GM23338 (cell line): ENCODE data around the gene SLC35F1. TPM values are rescaled to one million over a fixed set of nuclear protein-coding genes. Genes with fewer than 3 reads are reported as not detected.

Experiments
- ATAC-seq: fragments of 200-7000 bp; cut with Tn5 transposase; 3 replicates; pipeline ENCODE4 v1.9.1; 2020
- DNase-seq: peaks from one replicate; pipeline ENCODE4 v3.0.0-alpha.2; 2015; ENCODE audit warnings: low spot score
- H2AFZ ChIP-seq: fragments of 200-600 bp; sonication (generic); 2 replicates; pipeline ENCODE4 v1.8.0; 2016; ENCODE audit warnings: antibody characterized with exemption, mild to moderate bottlenecking, moderate library complexity
- H3F3A ChIP-seq: fragments of 200-600 bp; sonication (generic); replicated peaks from 2 replicates; pipeline ENCODE4 v1.8.0; 2017; ENCODE audit warnings: antibody characterized with exemption, mixed run types, low read depth
- H3K27ac ChIP-seq: fragments of 200-600 bp; sonication (generic); 2 replicates; pipeline ENCODE4 v1.6.1; 2016; ENCODE audit warnings: low read depth
- H3K27me3 ChIP-seq: fragments of 200-600 bp; sonication (generic); 2 replicates; pipeline ENCODE4 v1.8.0; 2016; ENCODE audit warnings: mild to moderate bottlenecking, mixed run types, moderate library complexity; ENCODE audit not compliant: insufficient read depth
- H3K36me3 ChIP-seq: fragments of 200-600 bp; sonication (generic); 2 replicates; pipeline ENCODE4 v1.8.0; 2016; ENCODE audit warnings: mild to moderate bottlenecking; ENCODE audit not compliant: insufficient read depth
- H3K4me1 ChIP-seq: fragments of 200-600 bp; sonication (generic); 2 replicates; pipeline ENCODE4 v1.8.0; 2016; ENCODE audit warnings: mild to moderate bottlenecking, moderate library complexity; ENCODE audit not compliant: insufficient read depth
- H3K4me2 ChIP-seq: fragments of 200-600 bp; sonication (generic); 2 replicates; pipeline ENCODE4 v1.7.1; 2017; ENCODE audit warnings: mixed run types
- H3K4me3 ChIP-seq: fragments of 200-600 bp; sonication (generic); 2 replicates; pipeline ENCODE4 v1.6.1; 2016; ENCODE audit warnings: mixed run types
- H3K79me2 ChIP-seq: fragments of 200-600 bp; sonication (generic); replicated peaks from 2 replicates; pipeline ENCODE4 v1.8.0; 2017; ENCODE audit warnings: mild to moderate bottlenecking; ENCODE audit not compliant: insufficient read depth
- H3K9me2 ChIP-seq: fragments of 200-600 bp; sonication (generic); 2 replicates; pipeline ENCODE4 v1.8.0; 2017; ENCODE audit not compliant: insufficient read depth
- H4K20me1 ChIP-seq: fragments of 200-600 bp; sonication (generic); replicated peaks from 2 replicates; pipeline ENCODE4 v1.8.0; 2017; ENCODE audit warnings: mild to moderate bottlenecking; ENCODE audit not compliant: insufficient read depth
- H3K27ac Mint-ChIP-seq: 2 replicates; pipeline ENCODE4 v1.8.0; 2020; ENCODE audit warnings: inconsistent platforms, mild to moderate bottlenecking, moderate library complexity, mixed read lengths
- H3K27me3 Mint-ChIP-seq: 3 replicates; pipeline ENCODE4 v1.8.0; 2022; ENCODE audit warnings: low read depth, mild to moderate bottlenecking, moderate library complexity, mixed read lengths, inconsistent platforms; ENCODE audit not compliant: insufficient read depth, poor library complexity
- H3K36me3 Mint-ChIP-seq: 3 replicates; pipeline ENCODE4 v1.8.0; 2021; ENCODE audit warnings: low read depth, mild to moderate bottlenecking, inconsistent platforms, moderate library complexity, mixed read lengths
- H3K4me1 Mint-ChIP-seq: 3 replicates; pipeline ENCODE4 v1.8.0; 2020; ENCODE audit warnings: mild to moderate bottlenecking, inconsistent platforms, mixed read lengths
- H3K4me3 Mint-ChIP-seq: 3 replicates; pipeline ENCODE4 v1.8.0; 2021; ENCODE audit warnings: moderate library complexity, mild to moderate bottlenecking, inconsistent platforms, mixed read lengths
- H3K9me3 Mint-ChIP-seq: 3 replicates; pipeline ENCODE4 v1.8.0; 2020; ENCODE audit warnings: moderate library complexity, mild to moderate bottlenecking, inconsistent platforms, mixed read lengths
- CREB1 ChIP-seq: fragments of 250-450 bp; sonication (Bioruptor Pico); IDR thresholded peaks from 2 replicates; pipeline ENCODE4 v1.5.0; 2020; ENCODE audit warnings: low read depth, mild to moderate bottlenecking, moderate library complexity
- EZH2 ChIP-seq: fragments of 200-600 bp; sonication (generic); IDR thresholded peaks from one replicate; pipeline ENCODE4 v1.8.0; 2017; ENCODE audit warnings: antibody characterized with exemption, mild to moderate bottlenecking, low read depth; ENCODE audit not compliant: unreplicated experiment
- EZH2phosphoT487 ChIP-seq: fragments of 200-600 bp; sonication (generic); IDR thresholded peaks from one replicate; pipeline ENCODE4 v1.8.1; 2018; ENCODE audit warnings: antibody characterized with exemption; ENCODE audit not compliant: unreplicated experiment
- JUNB ChIP-seq: IDR thresholded peaks from one replicate; pipeline ENCODE4 v1.6.1; 2016; ENCODE audit warnings: antibody characterized with exemption; ENCODE audit not compliant: unreplicated experiment
- NANOG ChIP-seq: IDR thresholded peaks from 2 replicates; pipeline ENCODE4 v1.6.1; 2016; ENCODE audit warnings: antibody characterized with exemption, borderline replicate concordance
- POLR2AphosphoS5 ChIP-seq: IDR thresholded peaks from 2 replicates; pipeline ENCODE4 v1.6.1; 2016; ENCODE audit warnings: antibody characterized with exemption, low read depth
- STAT1 ChIP-seq: IDR thresholded peaks from one replicate; pipeline ENCODE4 v1.6.1; 2016; ENCODE audit warnings: antibody characterized with exemption; ENCODE audit not compliant: unreplicated experiment
- ZNF114 ChIP-seq: fragments of 250-450 bp; sonication (Bioruptor Pico); IDR thresholded peaks from 2 replicates; pipeline ENCODE4 v1.5.0; 2020; ENCODE audit warnings: mild to moderate bottlenecking, moderate library complexity
- ZNF331 ChIP-seq: fragments of 250-450 bp; sonication (Bioruptor Pico); IDR thresholded peaks from 2 replicates; pipeline ENCODE4 v1.5.0; 2020; ENCODE audit warnings: low read depth, mild to moderate bottlenecking, moderate library complexity
- polyA plus RNA-seq: library from polyadenylated mRNA; unstranded; fragments of >200 nt; fragmentation: Nextera tagmentation; extraction: Ambion mirVana; gene quantifications from 2 replicates; pipeline ENCODE4 v1.2.1, GENCODE V29; 2016
- total RNA-seq: library from RNA; depleted of rRNA; stranded (reverse); fragments of >200 nt; shearing (Covaris generic); gene quantifications from 2 replicates; pipeline ENCODE4 v1.2.3, GENCODE V29; 2014
- TF ChIP-seq, protein P1 (sequence below): IDR thresholded peaks from one replicate; pipeline ENCODE4 v1.6.1; 2018; ENCODE audit warnings: antibody characterized with exemption; ENCODE audit not compliant: unreplicated experiment
- TF ChIP-seq, protein P2 (sequence below): IDR thresholded peaks from 2 replicates; pipeline ENCODE4 v1.6.1; 2016; ENCODE audit warnings: antibody characterized with exemption
- TF ChIP-seq, protein P3 (sequence below): fragments of 250-450 bp; sonication (Bioruptor Pico); IDR thresholded peaks from 2 replicates; pipeline ENCODE4 v1.5.0; 2020; ENCODE audit warnings: mild to moderate bottlenecking, moderate library complexity
- TF ChIP-seq, protein P4 (sequence below), 2 experiments: fragments of 200-600 bp in 1 of 2; sonication (generic) in 1 of 2; conservative IDR thresholded peaks; 2 replicates each; pipeline versions ENCODE4 v1.5.1 to v1.6.1; 2016 to 2017; ENCODE audit warnings: antibody characterized with exemption in 2 of 2, low read depth in 2 of 2, mild to moderate bottlenecking in 2 of 2, moderate library complexity in 1 of 2

Gene SLC35F1
- total and polyA plus RNA-seq, 2 experiments from 2014 or later = 3.0 to 10.3 TPM

DNA sequence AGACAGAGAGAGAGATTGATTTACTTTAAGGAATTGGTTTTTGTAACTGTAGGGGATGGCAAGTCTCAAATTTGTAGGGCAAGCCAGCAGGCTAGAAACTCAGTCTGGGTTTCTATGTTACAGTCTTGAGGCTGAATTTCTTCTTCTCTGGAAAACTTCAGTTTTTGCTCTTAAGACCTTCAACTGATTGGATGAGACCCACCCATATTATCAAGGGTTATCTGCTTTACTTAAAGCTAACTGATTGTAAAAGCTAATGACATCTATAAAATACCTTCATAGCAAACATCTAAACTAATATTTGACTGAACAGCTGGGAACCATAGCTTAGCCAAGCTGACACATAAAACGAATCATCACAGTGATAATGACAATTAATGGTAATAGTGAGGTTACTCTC is 22.4 kb downstream of the SLC35F1 start:
- Histone ChIP-seq H3K9me2 (no peaks in the 10 kb centered on the region), H2AFZ (no peak overlapping the region), H3K27me3 (no peaks in the 10 kb centered on the region), H3K4me2 (no peak overlapping the region), H3K4me1 (peaks cover 8% of the 10 kb centered on the region; the same call in 1 of the 2 replicates), H4K20me1 (no peaks in the 10 kb centered on the region), H3F3A (no peaks in the 10 kb centered on the region), H3K36me3 (peaks cover 4% of the 10 kb centered on the region), H3K79me2 (no peaks in the 10 kb centered on the region), H3K4me3 (no peak overlapping the region), H3K27ac (no peak overlapping the region)
- Mint-ChIP-seq H3K27me3 (peaks cover 1% of the 10 kb centered on the region), H3K36me3 (peaks cover 19% of the 10 kb centered on the region; the same call in 2 of the 3 replicates), H3K27ac (no peak overlapping the region), H3K9me3 (peaks cover 20% of the 10 kb centered on the region), H3K4me1 (peaks cover 10% of the 10 kb centered on the region), H3K4me3 (no peak overlapping the region)
- TF ChIP-seq EZH2 (no peak), ZNF114 (no peak), JUNB (no peak), ZNF331 (no peak), EZH2phosphoT487 (no peak), STAT1 (no peak), POLR2AphosphoS5 (no peak), CREB1 (CRISPR knock-in tag) (no peak), NANOG (no peak)
- TF ChIP-seq, protein P1, sequence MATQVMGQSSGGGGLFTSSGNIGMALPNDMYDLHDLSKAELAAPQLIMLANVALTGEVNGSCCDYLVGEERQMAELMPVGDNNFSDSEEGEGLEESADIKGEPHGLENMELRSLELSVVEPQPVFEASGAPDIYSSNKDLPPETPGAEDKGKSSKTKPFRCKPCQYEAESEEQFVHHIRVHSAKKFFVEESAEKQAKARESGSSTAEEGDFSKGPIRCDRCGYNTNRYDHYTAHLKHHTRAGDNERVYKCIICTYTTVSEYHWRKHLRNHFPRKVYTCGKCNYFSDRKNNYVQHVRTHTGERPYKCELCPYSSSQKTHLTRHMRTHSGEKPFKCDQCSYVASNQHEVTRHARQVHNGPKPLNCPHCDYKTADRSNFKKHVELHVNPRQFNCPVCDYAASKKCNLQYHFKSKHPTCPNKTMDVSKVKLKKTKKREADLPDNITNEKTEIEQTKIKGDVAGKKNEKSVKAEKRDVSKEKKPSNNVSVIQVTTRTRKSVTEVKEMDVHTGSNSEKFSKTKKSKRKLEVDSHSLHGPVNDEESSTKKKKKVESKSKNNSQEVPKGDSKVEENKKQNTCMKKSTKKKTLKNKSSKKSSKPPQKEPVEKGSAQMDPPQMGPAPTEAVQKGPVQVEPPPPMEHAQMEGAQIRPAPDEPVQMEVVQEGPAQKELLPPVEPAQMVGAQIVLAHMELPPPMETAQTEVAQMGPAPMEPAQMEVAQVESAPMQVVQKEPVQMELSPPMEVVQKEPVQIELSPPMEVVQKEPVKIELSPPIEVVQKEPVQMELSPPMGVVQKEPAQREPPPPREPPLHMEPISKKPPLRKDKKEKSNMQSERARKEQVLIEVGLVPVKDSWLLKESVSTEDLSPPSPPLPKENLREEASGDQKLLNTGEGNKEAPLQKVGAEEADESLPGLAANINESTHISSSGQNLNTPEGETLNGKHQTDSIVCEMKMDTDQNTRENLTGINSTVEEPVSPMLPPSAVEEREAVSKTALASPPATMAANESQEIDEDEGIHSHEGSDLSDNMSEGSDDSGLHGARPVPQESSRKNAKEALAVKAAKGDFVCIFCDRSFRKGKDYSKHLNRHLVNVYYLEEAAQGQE = no peak
- TF ChIP-seq, protein P2, sequence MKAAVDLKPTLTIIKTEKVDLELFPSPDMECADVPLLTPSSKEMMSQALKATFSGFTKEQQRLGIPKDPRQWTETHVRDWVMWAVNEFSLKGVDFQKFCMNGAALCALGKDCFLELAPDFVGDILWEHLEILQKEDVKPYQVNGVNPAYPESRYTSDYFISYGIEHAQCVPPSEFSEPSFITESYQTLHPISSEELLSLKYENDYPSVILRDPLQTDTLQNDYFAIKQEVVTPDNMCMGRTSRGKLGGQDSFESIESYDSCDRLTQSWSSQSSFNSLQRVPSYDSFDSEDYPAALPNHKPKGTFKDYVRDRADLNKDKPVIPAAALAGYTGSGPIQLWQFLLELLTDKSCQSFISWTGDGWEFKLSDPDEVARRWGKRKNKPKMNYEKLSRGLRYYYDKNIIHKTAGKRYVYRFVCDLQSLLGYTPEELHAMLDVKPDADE = no peak
- TF ChIP-seq, protein P3, sequence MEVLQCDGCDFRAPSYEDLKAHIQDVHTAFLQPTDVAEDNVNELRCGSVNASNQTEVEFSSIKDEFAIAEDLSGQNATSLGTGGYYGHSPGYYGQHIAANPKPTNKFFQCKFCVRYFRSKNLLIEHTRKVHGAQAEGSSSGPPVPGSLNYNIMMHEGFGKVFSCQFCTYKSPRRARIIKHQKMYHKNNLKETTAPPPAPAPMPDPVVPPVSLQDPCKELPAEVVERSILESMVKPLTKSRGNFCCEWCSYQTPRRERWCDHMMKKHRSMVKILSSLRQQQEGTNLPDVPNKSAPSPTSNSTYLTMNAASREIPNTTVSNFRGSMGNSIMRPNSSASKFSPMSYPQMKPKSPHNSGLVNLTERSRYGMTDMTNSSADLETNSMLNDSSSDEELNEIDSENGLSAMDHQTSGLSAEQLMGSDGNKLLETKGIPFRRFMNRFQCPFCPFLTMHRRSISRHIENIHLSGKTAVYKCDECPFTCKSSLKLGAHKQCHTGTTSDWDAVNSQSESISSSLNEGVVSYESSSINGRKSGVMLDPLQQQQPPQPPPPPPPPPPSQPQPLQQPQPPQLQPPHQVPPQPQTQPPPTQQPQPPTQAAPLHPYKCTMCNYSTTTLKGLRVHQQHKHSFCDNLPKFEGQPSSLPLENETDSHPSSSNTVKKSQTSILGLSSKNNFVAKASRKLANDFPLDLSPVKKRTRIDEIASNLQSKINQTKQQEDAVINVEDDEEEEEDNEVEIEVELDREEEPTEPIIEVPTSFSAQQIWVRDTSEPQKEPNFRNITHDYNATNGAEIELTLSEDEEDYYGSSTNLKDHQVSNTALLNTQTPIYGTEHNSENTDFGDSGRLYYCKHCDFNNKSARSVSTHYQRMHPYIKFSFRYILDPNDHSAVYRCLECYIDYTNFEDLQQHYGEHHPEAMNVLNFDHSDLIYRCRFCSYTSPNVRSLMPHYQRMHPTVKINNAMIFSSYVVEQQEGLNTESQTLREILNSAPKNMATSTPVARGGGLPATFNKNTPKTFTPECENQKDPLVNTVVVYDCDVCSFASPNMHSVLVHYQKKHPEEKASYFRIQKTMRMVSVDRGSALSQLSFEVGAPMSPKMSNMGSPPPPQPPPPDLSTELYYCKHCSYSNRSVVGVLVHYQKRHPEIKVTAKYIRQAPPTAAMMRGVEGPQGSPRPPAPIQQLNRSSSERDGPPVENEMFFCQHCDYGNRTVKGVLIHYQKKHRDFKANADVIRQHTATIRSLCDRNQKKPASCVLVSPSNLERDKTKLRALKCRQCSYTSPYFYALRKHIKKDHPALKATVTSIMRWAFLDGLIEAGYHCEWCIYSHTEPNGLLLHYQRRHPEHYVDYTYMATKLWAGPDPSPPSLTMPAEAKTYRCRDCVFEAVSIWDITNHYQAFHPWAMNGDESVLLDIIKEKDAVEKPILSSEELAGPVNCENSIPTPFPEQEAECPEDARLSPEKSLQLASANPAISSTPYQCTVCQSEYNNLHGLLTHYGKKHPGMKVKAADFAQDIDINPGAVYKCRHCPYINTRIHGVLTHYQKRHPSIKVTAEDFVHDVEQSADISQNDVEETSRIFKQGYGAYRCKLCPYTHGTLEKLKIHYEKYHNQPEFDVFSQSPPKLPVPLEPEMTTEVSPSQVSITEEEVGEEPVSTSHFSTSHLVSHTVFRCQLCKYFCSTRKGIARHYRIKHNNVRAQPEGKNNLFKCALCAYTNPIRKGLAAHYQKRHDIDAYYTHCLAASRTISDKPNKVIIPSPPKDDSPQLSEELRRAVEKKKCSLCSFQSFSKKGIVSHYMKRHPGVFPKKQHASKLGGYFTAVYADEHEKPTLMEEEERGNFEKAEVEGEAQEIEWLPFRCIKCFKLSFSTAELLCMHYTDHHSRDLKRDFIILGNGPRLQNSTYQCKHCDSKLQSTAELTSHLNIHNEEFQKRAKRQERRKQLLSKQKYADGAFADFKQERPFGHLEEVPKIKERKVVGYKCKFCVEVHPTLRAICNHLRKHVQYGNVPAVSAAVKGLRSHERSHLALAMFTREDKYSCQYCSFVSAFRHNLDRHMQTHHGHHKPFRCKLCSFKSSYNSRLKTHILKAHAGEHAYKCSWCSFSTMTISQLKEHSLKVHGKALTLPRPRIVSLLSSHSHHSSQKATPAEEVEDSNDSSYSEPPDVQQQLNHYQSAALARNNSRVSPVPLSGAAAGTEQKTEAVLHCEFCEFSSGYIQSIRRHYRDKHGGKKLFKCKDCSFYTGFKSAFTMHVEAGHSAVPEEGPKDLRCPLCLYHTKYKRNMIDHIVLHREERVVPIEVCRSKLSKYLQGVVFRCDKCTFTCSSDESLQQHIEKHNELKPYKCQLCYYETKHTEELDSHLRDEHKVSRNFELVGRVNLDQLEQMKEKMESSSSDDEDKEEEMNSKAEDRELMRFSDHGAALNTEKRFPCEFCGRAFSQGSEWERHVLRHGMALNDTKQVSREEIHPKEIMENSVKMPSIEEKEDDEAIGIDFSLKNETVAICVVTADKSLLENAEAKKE (CRISPR knock-in tag) = no peak
- TF ChIP-seq, protein P4, sequence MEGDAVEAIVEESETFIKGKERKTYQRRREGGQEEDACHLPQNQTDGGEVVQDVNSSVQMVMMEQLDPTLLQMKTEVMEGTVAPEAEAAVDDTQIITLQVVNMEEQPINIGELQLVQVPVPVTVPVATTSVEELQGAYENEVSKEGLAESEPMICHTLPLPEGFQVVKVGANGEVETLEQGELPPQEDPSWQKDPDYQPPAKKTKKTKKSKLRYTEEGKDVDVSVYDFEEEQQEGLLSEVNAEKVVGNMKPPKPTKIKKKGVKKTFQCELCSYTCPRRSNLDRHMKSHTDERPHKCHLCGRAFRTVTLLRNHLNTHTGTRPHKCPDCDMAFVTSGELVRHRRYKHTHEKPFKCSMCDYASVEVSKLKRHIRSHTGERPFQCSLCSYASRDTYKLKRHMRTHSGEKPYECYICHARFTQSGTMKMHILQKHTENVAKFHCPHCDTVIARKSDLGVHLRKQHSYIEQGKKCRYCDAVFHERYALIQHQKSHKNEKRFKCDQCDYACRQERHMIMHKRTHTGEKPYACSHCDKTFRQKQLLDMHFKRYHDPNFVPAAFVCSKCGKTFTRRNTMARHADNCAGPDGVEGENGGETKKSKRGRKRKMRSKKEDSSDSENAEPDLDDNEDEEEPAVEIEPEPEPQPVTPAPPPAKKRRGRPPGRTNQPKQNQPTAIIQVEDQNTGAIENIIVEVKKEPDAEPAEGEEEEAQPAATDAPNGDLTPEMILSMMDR (conservative IDR thresholded peaks at IDR 0.05; ENCODE audit: low read depth in 2 of 2) = no peak
- no peak for ATAC-seq
- no peak for DNase-seq
